ENCODE results near the gene CDIP1.

Gene CDIP1

DNA sequence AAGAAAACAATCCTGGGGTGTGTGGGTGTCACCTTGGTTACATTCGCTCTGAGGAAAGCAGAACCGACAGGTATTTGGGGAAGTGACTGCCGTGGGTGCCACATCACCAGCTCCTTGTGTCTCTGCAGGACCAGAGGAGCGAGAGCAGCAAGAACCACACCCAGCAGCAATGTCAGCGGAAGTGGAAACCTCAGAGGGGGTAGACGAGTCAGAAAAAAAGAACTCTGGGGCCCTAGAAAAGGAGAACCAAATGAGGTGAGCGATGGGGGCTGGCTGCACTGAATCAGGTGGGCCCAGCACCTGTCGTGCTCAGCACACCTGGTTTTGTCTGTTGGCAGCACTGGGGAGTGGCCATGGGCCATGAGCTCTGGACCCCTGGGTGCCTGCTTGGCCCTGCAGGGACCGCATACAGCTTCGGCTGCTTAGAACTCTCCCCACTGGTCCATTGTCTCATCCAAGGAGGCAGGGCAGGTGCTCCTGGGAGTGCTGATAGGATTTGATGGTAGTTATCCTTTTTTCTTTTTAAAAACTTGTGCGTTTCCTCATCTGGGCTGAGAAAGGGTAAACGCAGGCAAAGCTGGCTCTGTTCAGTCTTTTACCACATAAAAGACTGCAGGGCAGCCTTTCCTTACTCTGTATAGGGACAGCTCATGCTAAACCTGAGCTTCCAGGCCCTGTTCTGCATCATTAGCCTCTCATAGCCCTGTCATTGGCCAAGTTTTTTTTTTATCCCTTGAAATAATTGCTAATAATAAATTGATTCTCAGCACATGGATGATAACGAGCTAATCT, 33.0 kb downstream of the CDIP1 start:
- H3K4me3 ChIP-seq (ENCODE audit: low read depth, low read length): no peak overlapping the region
- TF ChIP-seq, protein P1, sequence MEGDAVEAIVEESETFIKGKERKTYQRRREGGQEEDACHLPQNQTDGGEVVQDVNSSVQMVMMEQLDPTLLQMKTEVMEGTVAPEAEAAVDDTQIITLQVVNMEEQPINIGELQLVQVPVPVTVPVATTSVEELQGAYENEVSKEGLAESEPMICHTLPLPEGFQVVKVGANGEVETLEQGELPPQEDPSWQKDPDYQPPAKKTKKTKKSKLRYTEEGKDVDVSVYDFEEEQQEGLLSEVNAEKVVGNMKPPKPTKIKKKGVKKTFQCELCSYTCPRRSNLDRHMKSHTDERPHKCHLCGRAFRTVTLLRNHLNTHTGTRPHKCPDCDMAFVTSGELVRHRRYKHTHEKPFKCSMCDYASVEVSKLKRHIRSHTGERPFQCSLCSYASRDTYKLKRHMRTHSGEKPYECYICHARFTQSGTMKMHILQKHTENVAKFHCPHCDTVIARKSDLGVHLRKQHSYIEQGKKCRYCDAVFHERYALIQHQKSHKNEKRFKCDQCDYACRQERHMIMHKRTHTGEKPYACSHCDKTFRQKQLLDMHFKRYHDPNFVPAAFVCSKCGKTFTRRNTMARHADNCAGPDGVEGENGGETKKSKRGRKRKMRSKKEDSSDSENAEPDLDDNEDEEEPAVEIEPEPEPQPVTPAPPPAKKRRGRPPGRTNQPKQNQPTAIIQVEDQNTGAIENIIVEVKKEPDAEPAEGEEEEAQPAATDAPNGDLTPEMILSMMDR (conservative IDR thresholded peaks at IDR 0.05; ENCODE audit: low read depth, low read length): no peak
- no peak for DNase-seq (ENCODE audit: low read depth)

DNA sequence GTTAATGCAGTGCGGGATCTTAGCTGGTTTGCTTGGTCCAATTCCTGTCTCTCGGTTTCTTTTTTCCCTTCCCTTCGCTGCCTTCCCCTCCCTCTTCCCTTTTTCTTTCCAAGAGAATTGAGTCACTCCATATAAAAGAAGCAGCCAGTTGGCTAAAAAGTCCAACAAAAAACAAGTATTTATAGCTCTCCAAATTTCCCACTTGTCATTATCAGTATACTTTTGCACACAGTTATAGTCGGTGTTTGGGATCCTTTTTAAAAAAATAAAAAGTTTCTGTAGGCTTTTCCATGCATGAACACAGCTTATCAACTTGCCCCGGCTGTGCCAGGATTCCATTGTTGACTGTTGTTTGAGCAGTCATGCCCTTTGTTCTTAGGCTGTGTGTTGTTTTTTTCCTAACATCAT, 37.5 kb downstream of the CDIP1 start:
- TF ChIP-seq, protein P1 (conservative IDR thresholded peaks at IDR 0.05; ENCODE audit: low read depth, low read length): no peak
- no peak overlapping the region for H3K4me3 ChIP-seq (ENCODE audit: low read depth, low read length)
- DNase-seq (ENCODE audit: low read depth): no peak

DNA sequence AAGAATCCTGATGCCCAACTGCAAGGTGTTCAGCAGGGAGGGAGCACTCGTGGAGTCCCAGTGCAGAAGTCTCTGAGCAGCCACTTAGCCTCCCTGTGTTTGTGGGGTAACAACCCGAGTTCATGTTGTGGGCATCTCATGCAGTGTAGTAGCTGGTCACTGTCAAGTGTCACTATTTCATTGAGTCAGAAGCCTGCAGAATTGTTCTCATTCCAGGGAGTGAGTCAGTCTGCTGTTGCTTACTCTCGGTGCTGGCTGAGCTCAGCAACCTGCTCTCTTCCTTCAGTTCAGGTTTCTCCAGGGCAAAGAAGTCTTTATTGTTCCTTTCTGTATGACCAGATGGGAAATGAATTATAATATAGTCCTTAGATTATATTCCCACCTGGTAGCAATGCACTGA, 38.3 kb downstream of the CDIP1 start:
- peak; percentile 85 for DNase-seq (ENCODE audit: low read depth)
- TF ChIP-seq, protein P1 (conservative IDR thresholded peaks at IDR 0.05; ENCODE audit: low read depth, low read length): no peak

DNA sequence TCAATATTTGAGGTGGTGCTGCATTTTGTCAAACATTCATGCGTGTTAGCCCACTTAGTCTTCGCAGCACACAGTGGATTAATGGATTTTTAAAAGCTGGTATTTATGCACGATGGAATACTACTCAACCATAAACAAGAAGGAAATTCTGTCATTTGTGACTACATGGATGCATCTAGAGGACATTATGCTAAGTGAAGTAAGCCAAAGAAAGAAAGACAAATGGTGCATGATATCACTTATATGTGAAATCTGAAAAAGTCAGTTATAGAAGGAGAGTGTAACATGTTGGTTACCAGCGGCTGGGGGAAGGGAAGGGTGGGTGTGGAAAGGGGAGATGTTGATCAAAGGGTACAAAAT, 39.4 kb downstream of the CDIP1 start:
- H3K4me3 ChIP-seq (ENCODE audit: low read depth, low read length): no peak overlapping the region
- DNase-seq (ENCODE audit: low read depth): no peak
- TF ChIP-seq, protein P1 (conservative IDR thresholded peaks at IDR 0.05; ENCODE audit: low read depth, low read length): no peak

More for the DNA sequence above, 38.3 kb downstream of the CDIP1 start:
- no peak overlapping the region for H3K4me3 ChIP-seq (ENCODE audit: low read depth, low read length)

DNA sequence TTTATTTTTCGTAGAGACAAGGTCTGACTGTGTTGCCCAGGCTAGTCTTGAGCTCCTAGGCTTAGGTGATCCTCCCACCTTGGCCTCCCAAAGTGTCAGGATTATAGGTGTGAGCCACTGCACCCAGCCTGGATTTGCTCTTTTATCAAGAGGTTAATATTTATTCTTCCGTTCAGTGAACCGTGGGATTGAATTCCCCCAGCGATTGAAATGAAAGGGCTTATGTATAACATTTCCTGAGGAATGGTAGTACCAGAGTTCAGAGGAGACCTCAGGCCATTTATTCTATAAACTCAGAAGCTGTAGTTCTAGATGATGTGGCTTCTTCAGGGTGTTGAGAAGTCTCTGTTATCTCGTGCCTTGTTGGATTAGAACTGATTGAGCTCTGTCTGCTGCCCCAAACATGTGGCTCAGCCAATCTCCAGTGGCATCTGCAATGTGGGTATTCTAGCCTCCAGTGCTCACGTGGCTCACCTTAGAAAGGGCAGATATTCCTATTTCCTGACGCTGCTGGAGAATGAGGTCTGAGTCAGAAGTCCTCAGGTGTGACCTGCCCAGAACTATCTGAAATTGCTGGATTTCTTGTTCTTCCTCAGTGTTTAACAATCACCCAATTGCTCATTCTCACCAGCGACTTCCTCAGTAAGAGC, 39.9 kb downstream of the CDIP1 start:
- no peak for DNase-seq (ENCODE audit: low read depth)
- TF ChIP-seq, protein P1 (conservative IDR thresholded peaks at IDR 0.05; ENCODE audit: low read depth, low read length): no peak
- no peak overlapping the region for H3K4me3 ChIP-seq (ENCODE audit: low read depth, low read length)

DNA sequence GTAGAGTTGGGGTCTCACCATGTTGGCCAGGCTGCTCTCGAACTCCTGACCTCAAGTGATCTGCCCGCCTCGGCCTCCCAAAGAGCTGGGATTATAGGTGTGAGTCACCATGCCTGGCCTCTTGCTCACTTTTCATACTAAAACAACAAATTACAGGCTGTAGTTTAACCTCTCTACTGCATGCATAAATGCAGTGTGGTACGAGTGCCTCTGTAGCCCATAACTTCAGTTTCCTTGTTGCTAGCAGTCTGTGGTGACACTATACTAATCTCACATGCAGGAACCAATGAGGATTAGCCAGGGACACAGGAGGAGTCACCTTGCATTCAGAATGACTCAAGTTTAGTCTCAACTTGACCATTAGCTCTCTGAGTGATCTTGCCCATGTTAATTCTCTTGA, 42.3 kb downstream of the CDIP1 start:
- H3K4me3 ChIP-seq (ENCODE audit: low read depth, low read length): no peak overlapping the region
- DNase-seq (ENCODE audit: low read depth): peak; percentile 42
- TF ChIP-seq, protein P1 (conservative IDR thresholded peaks at IDR 0.05; ENCODE audit: low read depth, low read length): no peak

Measured in choroid plexus epithelial cell (primary cell).